Measurements from ENCODE around the gene TMEM163.

The TMEM163 gene

DNA sequence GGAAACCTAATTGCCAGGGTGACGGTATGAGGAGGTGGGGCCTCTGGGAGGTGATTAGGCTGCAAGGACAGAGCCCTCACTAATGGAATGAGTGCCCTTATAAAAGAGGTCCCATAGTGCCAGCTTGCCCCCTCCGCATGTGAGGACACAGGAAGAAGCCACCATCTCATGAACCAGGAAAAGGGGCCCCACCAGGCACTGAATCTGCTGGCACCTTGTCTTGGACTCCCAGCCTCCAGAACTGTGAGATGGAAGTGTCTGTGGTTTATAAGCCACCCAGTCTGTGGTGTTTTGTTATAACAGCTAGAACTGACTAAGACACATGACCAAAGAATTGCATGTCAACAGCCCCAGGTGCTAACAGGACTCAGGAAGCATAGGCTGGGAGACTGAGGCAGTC is 250.6 kb downstream of the TMEM163 start:
- DNase-seq (ENCODE audit: low spot score), result no peak
- H3K27ac ChIP-seq, result no peak overlapping the region
- POLR2A ChIA-PET (ENCODE audit: low non-redundant PET), result no interaction called here
- CTCF ChIA-PET, result interaction anchor here (0.6 kb wide), 1 partner anchor 796 kb away, joined by 5 read pairs; no protein-coding TSS in a partner anchor
- TF ChIP-seq CTCF (conservative IDR thresholded peaks at IDR 0.05; ENCODE audit: low read depth), result no peak

GRCh38 chr2:134466141-134466540 is 252.7 kb downstream of the TMEM163 start:
- no peak overlapping the region for H3K27ac ChIP-seq
- no peak for TF ChIP-seq CTCF (conservative IDR thresholded peaks at IDR 0.05; ENCODE audit: low read depth)
- peak; percentile 27 for DNase-seq (ENCODE audit: low spot score)
- ChIA-PET CTCF (no interaction called here), POLR2A (ENCODE audit: low non-redundant PET) (no interaction called here)

- CTCF ChIA-PET, result interaction anchor here (0.6 kb wide), 1 partner anchor 194 kb away, joined by 3 read pairs; no protein-coding TSS in a partner anchor
- TF ChIP-seq CTCF (conservative IDR thresholded peaks at IDR 0.05; ENCODE audit: low read depth), result no peak
- POLR2A ChIA-PET (ENCODE audit: low non-redundant PET), result no interaction called here
- no peak overlapping the region for H3K27ac ChIP-seq
- DNase-seq (ENCODE audit: low spot score), result no peak
Measured at GRCh38 chr2:134465228-134466105, 253.3 kb downstream of the TMEM163 start.

- no peak for DNase-seq (ENCODE audit: low spot score)
- no peak overlapping the region for H3K27ac ChIP-seq
- ChIA-PET POLR2A (ENCODE audit: low non-redundant PET) (no interaction called here), CTCF (no interaction called here)
- no peak for TF ChIP-seq CTCF (conservative IDR thresholded peaks at IDR 0.05; ENCODE audit: low read depth)
Measured at GRCh38 chr2:134463699-134464022, 255.1 kb downstream of the TMEM163 start.

GRCh38 chr2:134462791-134463698 is 255.8 kb downstream of the TMEM163 start:
- no peak for DNase-seq (ENCODE audit: low spot score)
- no peak overlapping the region for H3K27ac ChIP-seq
- POLR2A ChIA-PET (ENCODE audit: low non-redundant PET), result no interaction called here
- no peak for TF ChIP-seq CTCF (conservative IDR thresholded peaks at IDR 0.05; ENCODE audit: low read depth)
- CTCF ChIA-PET, result no interaction called here

DNA sequence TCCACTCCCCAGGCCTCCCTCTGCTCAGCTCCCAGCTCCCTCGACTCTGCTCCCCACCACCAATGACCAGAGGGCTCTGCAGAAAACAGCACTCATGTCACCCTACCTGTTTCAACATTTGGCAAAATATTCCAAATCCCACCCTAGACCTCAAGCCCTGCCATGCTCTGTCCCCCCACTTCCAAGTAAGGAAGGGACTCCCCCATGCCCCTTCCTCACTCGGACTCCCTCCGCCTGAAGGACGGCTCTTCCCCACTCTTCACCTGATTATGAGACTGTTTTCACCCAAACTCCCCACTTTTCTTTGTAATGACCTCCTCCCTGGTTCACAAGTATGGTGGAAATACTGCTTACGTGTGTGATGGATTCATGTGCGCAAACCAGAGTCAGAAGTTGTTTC is 256.5 kb downstream of the TMEM163 start:
- ChIA-PET POLR2A (ENCODE audit: low non-redundant PET) (no interaction called here), CTCF (no interaction called here)
- no peak overlapping the region for H3K27ac ChIP-seq
- DNase-seq (ENCODE audit: low spot score), result no peak
- TF ChIP-seq CTCF (conservative IDR thresholded peaks at IDR 0.05; ENCODE audit: low read depth), result no peak

Measured in RWPE1 (cell line).